ENCODE measurements around the gene AFF1.

- TF ChIP-seq CTCF (conservative IDR thresholded peaks at IDR 0.05 in 1 of 2, IDR thresholded peaks at IDR 0.05 in 1 of 2; ENCODE audit: extremely low read depth in 1 of 2, insufficient read depth in 1 of 2, low read depth in 1 of 2, low read length in 2 of 2) (no peak), EZH2 (IDR thresholded peaks at IDR 0.05; ENCODE audit: borderline replicate concordance, low read length) (no peak)
Observed at GRCh38 chr4:86939729-86940575, 5.1 kb downstream of the AFF1 start.

All from mammary epithelial cell (primary cell).